B cell (primary cell): Measurements from ENCODE around the gene TSC1. TPM values are rescaled to one million over a fixed set of nuclear protein-coding genes. Genes with fewer than 3 reads are reported as not detected.
A peak's percentile ranks its signal among the peaks of the same experiment; 100 is the strongest.

Experiments used
- ATAC-seq: fragments of 200-7000 bp; cut with Tn5 transposase; one replicate; pipeline ENCODE4 v1.10.0; 2021; ENCODE audit warnings: low read depth, mild to moderate bottlenecking, moderate number of reproducible peaks, moderate library complexity
- CTCF ChIA-PET: fragments of 350-600 bp; sonication (Branson Sonifier 250); formaldehyde crosslinking; loops from one replicate; lab custom pipeline; 2021; ENCODE audit warnings: antibody characterized with exemption, inconsistent platforms; lab: Charles Lee
- POLR2A ChIA-PET: fragments of 350-600 bp; sonication (Branson Sonifier 250); formaldehyde crosslinking; loops from one replicate; lab custom pipeline; 2021; ENCODE audit warnings: antibody characterized with exemption; lab: Charles Lee
- DNase-seq: peaks from one replicate; pipeline ENCODE4 v3.0.0; 2013
- H2AFZ ChIP-seq: 2 replicates; pipeline ENCODE4 v1.6.1; 2012; ENCODE audit warnings: mild to moderate bottlenecking, low read depth, low read length; ENCODE audit not compliant: insufficient read depth, poor library complexity, severe bottlenecking
- H3K27ac ChIP-seq, 2 donors: 1 replicate in 1 of 2; 2 replicates in 1 of 2; pipeline ENCODE4 v1.5.1; 2012 to 2013; ENCODE audit warnings: low read length in 2 of 2, mild to moderate bottlenecking in 2 of 2, moderate library complexity in 1 of 2
- H3K27me3 ChIP-seq, 4 experiments: fragments of 200-600 bp in 1 of 4; sonication (generic) in 1 of 4; replicated peaks in 1 of 4; 1 replicate in 2 of 4; 2 replicates in 2 of 4; pipeline versions ENCODE4 v1.6.1 to v1.7.0; 2013 to 2016; ENCODE audit warnings: low read length in 3 of 4, mild to moderate bottlenecking in 2 of 4, mixed read lengths in 1 of 4, moderate library complexity in 1 of 4; ENCODE audit not compliant: insufficient read depth in 4 of 4, control insufficient read depth in 3 of 4; ENCODE audit errors: control extremely low read depth in 1 of 4
- H3K36me3 ChIP-seq, 2 experiments: replicated peaks in 1 of 2; 1 replicate in 1 of 2; 2 replicates in 1 of 2; pipeline versions ENCODE4 v1.6.1 to v1.7.1; 2013; ENCODE audit warnings: low read length in 1 of 2; ENCODE audit not compliant: insufficient read depth in 2 of 2, control insufficient read depth in 1 of 2; ENCODE audit errors: control extremely low read depth in 1 of 2, extremely low read depth in 1 of 2
- H3K4me1 ChIP-seq, 2 donors: fragments of 200-600 bp in 1 of 2; sonication (generic) in 1 of 2; 1 replicate in 1 of 2; 2 replicates in 1 of 2; pipeline versions ENCODE4 v1.5.1 to v1.6.1; 2013 to 2017; ENCODE audit warnings: low read length in 2 of 2; ENCODE audit not compliant: control insufficient read depth in 2 of 2, insufficient read depth in 2 of 2
- H3K4me2 ChIP-seq: replicated peaks from 2 replicates; pipeline ENCODE3; 2012; ENCODE audit warnings: mild to moderate bottlenecking, low read depth, low read length; ENCODE audit not compliant: poor library complexity, severe bottlenecking
- H3K4me3 ChIP-seq, 5 experiments: fragments of 200-600 bp in 1 of 5; sonication (generic) in 1 of 5; 1 replicate in 3 of 5; 2 replicates in 2 of 5; pipeline versions ENCODE4 v1.5.1 to v1.7.0; 2011 to 2016; ENCODE audit warnings: low read length in 4 of 5, mild to moderate bottlenecking in 4 of 5, low read depth in 2 of 5, control low read depth in 1 of 5, moderate library complexity in 1 of 5; ENCODE audit not compliant: insufficient read depth in 1 of 5; ENCODE audit errors: control extremely low read depth in 1 of 5, extremely low read depth in 1 of 5
- H3K79me2 ChIP-seq: fragments of 200-600 bp; sonication (generic); one replicate; pipeline ENCODE4 v1.6.0; 2016; ENCODE audit warnings: low read length; ENCODE audit not compliant: control insufficient read depth, insufficient read depth
- H3K9ac ChIP-seq: fragments of 200-600 bp; sonication (generic); 2 replicates; pipeline ENCODE4 v1.6.1; 2017; ENCODE audit warnings: mild to moderate bottlenecking, low read length, moderate library complexity
- H3K9me3 ChIP-seq, 3 donors: one replicate each; pipeline versions ENCODE4 v1.6.1 to v1.7.1; 2013; ENCODE audit warnings: low read length in 2 of 3; ENCODE audit not compliant: control insufficient read depth in 2 of 3, insufficient read depth in 1 of 3; ENCODE audit errors: control extremely low read depth in 1 of 3
- H4K20me1 ChIP-seq: 2 replicates; pipeline ENCODE4 v1.6.0; 2012; ENCODE audit warnings: mild to moderate bottlenecking, low read length; ENCODE audit not compliant: insufficient read depth, control insufficient read depth, poor library complexity, severe bottlenecking
- H3K27ac Mint-ChIP-seq: one replicate; pipeline ENCODE4 v1.8.0; 2021; ENCODE audit warnings: mixed read lengths
- H3K27me3 Mint-ChIP-seq: one replicate; pipeline ENCODE4 v1.8.0; 2021; ENCODE audit warnings: mixed read lengths
- H3K4me1 Mint-ChIP-seq: one replicate; pipeline ENCODE4 v1.8.0; 2021; ENCODE audit warnings: mixed read lengths
- H3K4me3 Mint-ChIP-seq: one replicate; pipeline ENCODE4 v1.8.0; 2021; ENCODE audit warnings: mixed read lengths
- H3K9me3 Mint-ChIP-seq: one replicate; pipeline ENCODE4 v1.8.0; 2022; ENCODE audit warnings: mixed read lengths; ENCODE audit not compliant: insufficient read depth
- CTCF ChIP-seq: fragments of 200-600 bp; IDR thresholded peaks from one replicate; pipeline ENCODE4 v1.8.0; 2022; ENCODE audit warnings: antibody characterized with exemption, mild to moderate bottlenecking
- EZH2 ChIP-seq: IDR thresholded peaks from 2 replicates; pipeline ENCODE4 v1.6.1; 2012; ENCODE audit warnings: borderline replicate concordance, low read depth, mild to moderate bottlenecking, moderate library complexity, low read length; ENCODE audit not compliant: insufficient read depth, poor library complexity, severe bottlenecking
- WGBS: methylation state at CpG from one replicate; pipeline ENCODE4 v1.1.5; 2013; ENCODE audit warnings: missing lambda C conversion rate; ENCODE audit not compliant: insufficient coverage; 5-methylcytosine and 5-hydroxymethylcytosine counted together
- intact Hi-C: fragments of 100-400 bp; cut with micrococcal nuclease; formaldehyde crosslinking; loops from one replicate; pipeline ENCODE4 v1.10.0; 2022
- polyA plus RNA-seq: library from polyadenylated mRNA; depleted of rRNA; stranded (reverse); fragments of >200 nt; gene quantifications from 2 replicates; pipeline ENCODE4 v1.2.3, GENCODE V29; 2012
- total RNA-seq, 2 donors: library from RNA; stranded (reverse); fragments of 120-200 nt in 1 of 2; gene quantifications; 1 replicate in 1 of 2; 2 replicates in 1 of 2; pipeline versions ENCODE4 v1.2.3 to v1.2.4, GENCODE V29; 2013 to 2022

The TSC1 gene
- total and polyA plus RNA-seq, 2 donors (not counting 1 experiment from before 2014, with no cell fraction given) = 34.4 to 102 TPM

- Histone ChIP-seq H3K4me3 (peak overlapping the region in 3 of 5 experiments; percentile 1 to 49 (median 12)), H3K79me2 (peaks cover 6% of the 10 kb centered on the region), H3K27ac (peak overlapping the region; percentile 33 to 72), H3K9me3 (peaks cover 0 to 11% (median 0%) of the 10 kb centered on the region in 3 donors), H3K36me3 (peaks cover 0 to 3% of the 10 kb centered on the region in 2 experiments), H3K4me1 (peaks cover 42 to 50% of the 10 kb centered on the region in 2 donors), H3K4me2 (peak overlapping the region; percentile 90), H4K20me1 (no peaks in the 10 kb centered on the region), H3K9ac (peak overlapping the region; percentile 59), H3K27me3 (no peaks in the 10 kb centered on the region), H2AFZ (peak overlapping the region; percentile 10)
- WGBS = 38% methylated on average over 18 of the region's 18 CpGs
- CTCF ChIA-PET = interaction anchor here (0.7 to 2.7 kb wide), 4 partner anchors 9 to 39 kb away, joined by 3 to 12 read pairs (median 4); partner anchors contain the start of gene SPACA9
- no peak for TF ChIP-seq CTCF
- no peak for TF ChIP-seq EZH2
- Mint-ChIP-seq H3K27me3 (no peaks in the 10 kb centered on the region), H3K9me3 (no peaks in the 10 kb centered on the region), H3K4me1 (peaks cover 46% of the 10 kb centered on the region), H3K4me3 (peak overlapping the region; percentile 84), H3K27ac (peak overlapping the region; percentile 95)
- DNase-seq (no peak), ATAC-seq (peak; percentile 9)
- intact Hi-C loops = loop anchor here (1.0 to 5.0 kb wide), 3 partner anchors 10 to 257 kb away; partner anchors contain the start of genes AK8 and SPACA9
- POLR2A ChIA-PET = interaction anchor here (1.5 to 2.2 kb wide), 2 partner anchors 9 to 13 kb away, joined by 4 to 7 read pairs; partner anchors contain the start of gene SPACA9
Measured at GRCh38 chr9:132888151-132888550, 56.3 kb downstream of the TSC1 start.
